Omental fat pad (tissue), 4 donors: ENCODE results near the gene RHOJ. TPM values are rescaled to one million over a fixed set of nuclear protein-coding genes. Genes with fewer than 3 reads are reported as not detected.
"Not testable (repeated sequence)": the region's sequence is repeated elsewhere in the genome, so short reads cannot be mapped to it uniquely, and the experiment has no call there.

Source experiments
- ATAC-seq: fragments of 150-250 bp; one replicate; pipeline ENCODE4 v1.9.1; 2016; ENCODE audit warnings: mild to moderate bottlenecking, moderate library complexity; ENCODE audit not compliant: low FRiP score
- DNase-seq: peaks from one replicate; pipeline ENCODE4 v3.0.0-alpha.2; 2019; ENCODE audit warnings: low spot score
- CTCF ChIP-seq, 3 donors: fragments of 450-650 bp; IDR thresholded peaks; one replicate each; pipeline ENCODE4 v1.5.1; 2016 to 2017; ENCODE audit warnings: antibody characterized with exemption in 3 of 3, mild to moderate bottlenecking in 3 of 3, moderate library complexity in 2 of 3
- total RNA-seq, 4 donors: library from RNA; depleted of rRNA; stranded (reverse); fragments of >200 nt; gene quantifications; one replicate each; pipeline ENCODE4 v1.1.0, GENCODE V29; 2016

RHOJ gene
- total RNA-seq, 4 donors from 2014 or later = 5.2 to 33.9 (median 11.8) TPM

GRCh38 chr14:63277591-63278183 lies 73.4 kb downstream of the RHOJ start:
- DNase-seq = no peak
- no peak for TF ChIP-seq CTCF (IDR thresholded peaks at IDR 0.05)
- no peak for ATAC-seq

- DNase-seq, ATAC-seq: not testable (repeated sequence)
Observed at GRCh38 chr14:63279933-63280332, 75.7 kb downstream of the RHOJ start.

GRCh38 chr14:63282997-63283883 lies 79.0 kb downstream of the RHOJ start:
- no peak for TF ChIP-seq CTCF (IDR thresholded peaks at IDR 0.05)
- no peak for ATAC-seq
- DNase-seq = no peak

GRCh38 chr14:63283884-63284248 lies 79.6 kb downstream of the RHOJ start:
- TF ChIP-seq CTCF (IDR thresholded peaks at IDR 0.05) = no peak
- DNase-seq = no peak
- no peak for ATAC-seq

- DNase-seq (no peak), ATAC-seq (no peak)
- TF ChIP-seq CTCF (IDR thresholded peaks at IDR 0.05) = no peak
Observed at GRCh38 chr14:63286071-63286470, 81.8 kb downstream of the RHOJ start.

- DNase-seq = no peak
- no peak for ATAC-seq
- TF ChIP-seq CTCF (IDR thresholded peaks at IDR 0.05) = no peak
Observed at GRCh38 chr14:63287666-63288483, 83.6 kb downstream of the RHOJ start.

GRCh38 chr14:63288853-63289252 lies 84.6 kb downstream of the RHOJ start:
- DNase-seq (no peak), ATAC-seq (no peak)
- no peak for TF ChIP-seq CTCF (IDR thresholded peaks at IDR 0.05)
